ENCODE measurements around the gene NUP37. TPM values are rescaled to one million over a fixed set of nuclear protein-coding genes. Genes with fewer than 3 reads are reported as not detected.

NUP37 gene
- polyA plus RNA-seq, 1 donor from 2014 or later: 24.7 TPM

- Mint-ChIP-seq H3K36me3 (peaks cover 6% of the 10 kb centered on the region), H3K9me3 (no peaks in the 10 kb centered on the region)
Measured at GRCh38 chr12:102024765-102025164, 95.1 kb downstream of the NUP37 start.

GRCh38 chr12:102023343-102023930, 96.5 kb downstream of the NUP37 start:
- H3K4me1 Mint-ChIP-seq: peaks cover 0 to 1% (median 0%) of the 10 kb centered on the region in 3 donors
- H3K4me3 Mint-ChIP-seq: no peak overlapping the region
- H3K36me3 Mint-ChIP-seq: peaks cover 4% of the 10 kb centered on the region
- H3K27ac Mint-ChIP-seq: peak overlapping the region in 1 of 3 donors; percentile 89
- H3K9me3 Mint-ChIP-seq: no peaks in the 10 kb centered on the region
- no peaks in the 10 kb centered on the region for H3K27me3 Mint-ChIP-seq

More at GRCh38 chr12:102024765-102025164, 95.1 kb downstream of the NUP37 start:
- H3K4me1 Mint-ChIP-seq: peaks cover 0 to 1% (median 0%) of the 10 kb centered on the region in 3 donors
- no peak overlapping the region for H3K27ac Mint-ChIP-seq
- H3K27me3 Mint-ChIP-seq: no peaks in the 10 kb centered on the region
- H3K4me3 Mint-ChIP-seq: no peak overlapping the region

Other genes with a start within 250 kb of the NUP37 start
- gene DRAM1, start 242.5 kb downstream of the NUP37 start, polyA plus RNA-seq: 7.4 TPM
- 96.0 TPM for gene WASHC3, start 58.1 kb downstream of the NUP37 start, polyA plus RNA-seq
- gene PARPBP, start 69 bp upstream of the NUP37 start, polyA plus RNA-seq: 2.1 TPM
- gene PMCH, start 77.7 kb upstream of the NUP37 start, polyA plus RNA-seq: not detected

All from IgD-negative memory B cell (primary cell).